ENCODE results near the gene KISS1.

The KISS1 gene

GRCh38 chr1:204149635-204150565, 46.4 kb downstream of the KISS1 start:
- DNase-seq = no peak
- TF ChIP-seq GATA1 (IDR thresholded peaks at IDR 0.05; ENCODE audit: low read depth, low read length) (no peak), POLR2A (IDR thresholded peaks at IDR 0.05; ENCODE audit: low read length) (no peak)

- TF ChIP-seq POLR2A (IDR thresholded peaks at IDR 0.05; ENCODE audit: low read length) (no peak), GATA1 (IDR thresholded peaks at IDR 0.05; ENCODE audit: low read depth, low read length) (no peak)
- DNase-seq = no peak
These were observed 47.2 kb downstream of the KISS1 start for GRCh38 chr1:204149107-204149506.

DNA sequence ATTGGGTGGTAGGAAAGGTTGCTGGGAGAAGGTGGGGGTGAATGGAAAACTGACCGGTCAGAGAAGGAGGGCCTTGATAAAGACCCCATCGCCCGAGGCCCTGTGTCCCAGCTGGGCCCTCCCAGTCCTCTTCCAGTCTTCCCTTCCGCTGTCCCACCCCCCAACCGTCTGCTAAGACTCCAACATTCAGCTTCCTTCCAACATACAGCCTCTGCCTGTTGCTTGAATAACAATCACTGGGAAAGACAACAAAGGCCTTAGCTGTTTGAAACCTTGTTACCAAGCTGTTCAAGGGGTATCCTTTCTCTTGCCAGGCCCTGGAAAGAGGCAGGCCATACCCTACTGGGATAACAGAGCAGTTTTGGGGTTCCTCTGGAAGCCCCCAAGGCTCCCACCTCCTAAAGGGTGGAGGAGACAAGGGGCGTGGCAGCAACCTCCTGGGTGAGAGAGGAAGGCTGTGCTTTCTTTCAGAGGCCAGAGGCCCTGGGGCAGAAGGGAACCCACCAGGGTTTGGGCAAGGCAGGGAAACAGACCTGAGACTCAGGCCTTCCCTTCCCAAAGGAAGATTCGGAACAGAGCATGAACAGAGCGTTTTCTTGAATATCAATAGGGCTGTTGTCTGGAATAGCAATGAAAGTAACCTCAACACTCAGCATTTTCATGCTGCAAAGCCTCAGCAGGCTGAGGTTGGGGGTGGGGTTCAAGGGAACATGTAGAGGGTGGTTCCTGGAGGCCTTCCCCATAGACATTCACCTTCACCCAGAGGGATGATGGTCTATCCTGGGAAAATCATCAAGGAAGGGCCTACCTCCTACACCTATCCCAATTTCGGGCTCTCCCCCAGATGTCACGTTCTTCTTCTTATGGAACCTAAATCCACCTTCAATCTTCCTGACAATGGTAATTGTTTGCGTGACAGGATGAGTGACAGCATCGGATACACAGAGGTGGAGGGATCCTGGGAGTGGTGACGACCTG, 48.6 kb downstream of the KISS1 start:
- TF ChIP-seq POLR2A (IDR thresholded peaks at IDR 0.05; ENCODE audit: low read length) = no peak
- no peak for TF ChIP-seq GATA1 (IDR thresholded peaks at IDR 0.05; ENCODE audit: low read depth, low read length)

GRCh38 chr1:204146965-204147364, 49.3 kb downstream of the KISS1 start:
- DNase-seq = no peak
- TF ChIP-seq GATA1 (IDR thresholded peaks at IDR 0.05; ENCODE audit: low read depth, low read length) (no peak), POLR2A (IDR thresholded peaks at IDR 0.05; ENCODE audit: low read length) (no peak)

More for the DNA sequence above, 48.6 kb downstream of the KISS1 start:
- no peak for DNase-seq

DNA sequence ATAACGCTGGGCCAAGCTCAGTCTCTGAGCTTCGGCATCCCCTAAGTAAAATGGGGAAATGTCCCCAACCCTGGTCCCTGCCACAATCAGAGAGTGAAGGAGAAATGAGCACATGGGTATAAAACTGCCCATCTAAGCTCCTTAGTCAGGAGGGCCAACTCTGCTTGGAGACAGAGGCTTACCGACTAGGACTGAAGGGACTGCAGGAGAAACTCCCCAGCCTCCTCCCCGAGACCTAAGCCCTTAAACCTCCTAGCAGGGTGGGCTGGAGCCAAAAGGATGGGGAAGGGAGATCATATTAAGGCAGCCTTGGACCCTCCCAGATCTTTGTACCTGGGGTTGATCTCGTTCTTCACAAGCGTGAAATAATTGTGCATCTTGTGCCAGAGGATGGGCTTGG, 50.0 kb downstream of the KISS1 start:
- no peak for DNase-seq
- TF ChIP-seq GATA1 (IDR thresholded peaks at IDR 0.05; ENCODE audit: low read depth, low read length) (no peak), POLR2A (IDR thresholded peaks at IDR 0.05; ENCODE audit: low read length) (no peak)

DNA sequence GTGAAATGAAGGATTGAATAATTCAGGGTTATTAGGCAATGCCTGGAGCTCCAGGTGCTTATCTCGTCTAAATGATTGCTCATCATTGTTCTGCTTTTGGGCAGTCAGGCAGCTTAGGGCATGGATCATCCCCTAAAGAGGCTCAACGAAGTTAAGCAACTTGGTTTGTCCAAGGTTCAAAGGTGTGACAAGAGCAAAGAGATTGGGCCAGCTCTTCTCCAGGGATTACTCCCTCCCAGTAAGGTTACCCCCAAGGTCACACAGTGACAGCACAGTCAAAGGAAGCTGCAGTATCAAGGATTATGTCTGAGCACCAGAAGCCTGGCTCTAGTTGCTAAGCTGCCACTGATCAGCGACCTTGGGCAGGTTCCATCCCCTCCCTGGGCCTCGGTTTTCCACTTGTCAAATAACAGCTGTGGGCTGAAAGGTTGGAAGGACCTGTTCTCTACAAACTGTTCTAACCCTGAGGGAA, 51.2 kb downstream of the KISS1 start:
- no peak for TF ChIP-seq POLR2A (IDR thresholded peaks at IDR 0.05; ENCODE audit: low read length)
- no peak for TF ChIP-seq GATA1 (IDR thresholded peaks at IDR 0.05; ENCODE audit: low read depth, low read length)
- no peak for DNase-seq

DNA sequence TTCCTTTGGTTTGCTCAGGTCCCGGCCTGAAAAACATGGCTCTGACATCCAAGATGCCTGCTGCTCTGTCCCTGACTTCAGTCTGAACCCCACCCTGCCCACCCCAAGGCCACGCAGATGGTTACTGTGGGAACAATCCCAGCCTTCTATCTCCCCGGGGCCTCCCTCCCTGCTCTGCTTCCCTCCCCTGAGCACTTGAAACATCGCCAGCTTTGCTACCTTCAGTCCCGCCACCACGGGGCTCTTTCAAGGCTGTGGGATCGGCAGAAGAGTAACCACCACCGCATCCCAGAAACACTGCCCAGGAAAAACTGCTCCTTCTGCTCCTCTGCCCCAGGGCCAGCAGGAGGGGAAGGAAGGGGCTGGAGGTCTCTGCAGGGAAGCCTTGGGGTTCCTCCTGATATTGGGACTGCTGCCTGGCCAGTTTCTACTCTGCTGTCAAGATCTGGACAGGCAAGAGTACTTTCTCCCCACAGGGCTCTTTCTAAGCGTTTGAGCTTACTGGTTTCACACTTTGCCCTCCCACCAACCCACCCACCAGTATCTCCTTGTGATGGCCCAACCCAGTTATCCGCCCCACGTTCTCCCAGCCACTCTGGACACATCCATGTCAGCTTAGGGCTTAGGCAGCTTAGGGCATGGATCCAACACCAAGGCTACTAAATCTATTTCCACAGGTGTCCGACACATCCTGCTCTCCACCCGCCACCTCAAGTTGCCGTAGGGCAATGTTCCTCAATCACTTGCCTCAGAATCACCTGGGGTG, 52.8 kb downstream of the KISS1 start:
- TF ChIP-seq POLR2A (IDR thresholded peaks at IDR 0.05; ENCODE audit: low read length) (no peak), GATA1 (IDR thresholded peaks at IDR 0.05; ENCODE audit: low read depth, low read length) (no peak)
- DNase-seq = no peak

- no peak for TF ChIP-seq POLR2A (IDR thresholded peaks at IDR 0.05; ENCODE audit: low read length)
- TF ChIP-seq GATA1 (IDR thresholded peaks at IDR 0.05; ENCODE audit: low read depth, low read length) = no peak
- DNase-seq = no peak
These were observed 54.0 kb downstream of the KISS1 start for GRCh38 chr1:204142032-204142974.

DNA sequence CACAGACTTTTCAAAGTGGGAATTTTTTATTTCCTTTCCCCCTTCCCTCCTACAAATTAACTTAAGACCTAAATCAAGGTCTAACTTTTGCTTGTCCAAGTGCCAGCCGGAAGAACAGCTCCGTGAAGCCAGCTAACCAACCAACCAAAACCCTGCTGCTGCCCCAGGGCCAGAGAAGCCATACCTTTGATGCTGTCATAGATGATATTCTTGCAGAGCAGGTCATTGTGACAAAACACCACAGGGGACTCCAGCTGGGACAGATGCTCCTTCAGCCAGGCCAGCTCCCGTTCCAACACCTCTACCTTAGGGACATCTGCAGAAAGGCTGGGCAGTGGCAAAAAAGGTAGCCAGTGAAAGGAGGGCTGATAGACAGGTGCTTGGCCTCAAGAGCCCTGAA, 55.2 kb downstream of the KISS1 start:
- TF ChIP-seq GATA1 (IDR thresholded peaks at IDR 0.05; ENCODE audit: low read depth, low read length) (no peak), POLR2A (IDR thresholded peaks at IDR 0.05; ENCODE audit: low read length) (no peak)
- DNase-seq = no peak
